Adrenal gland (tissue), 5 donors: ENCODE data around the gene SREBF2.

Source experiments
- POLR2A ChIP-seq, 2 donors: fragments of 450-650 bp; IDR thresholded peaks; one replicate each; pipeline ENCODE4 v1.6.1; 2017; ENCODE audit warnings: antibody characterized with exemption in 2 of 2, mild to moderate bottlenecking in 2 of 2, moderate library complexity in 1 of 2
- TF ChIP-seq, protein P1 (sequence below), 6 experiments: fragments of 450-650 bp in 4 of 6; fragments of 200-600 bp in 2 of 6; sonication (generic) in 1 of 6; IDR thresholded peaks; 1 replicate in 5 of 6; 2 replicates in 1 of 6; pipeline versions ENCODE4 v1.5.1 to v1.8.0; 2016 to 2021; ENCODE audit warnings: antibody characterized with exemption in 6 of 6, mild to moderate bottlenecking in 2 of 6, moderate library complexity in 1 of 6
- donor health status: DM: no; HTN: no; CAD: no.

- TF ChIP-seq, protein P1, sequence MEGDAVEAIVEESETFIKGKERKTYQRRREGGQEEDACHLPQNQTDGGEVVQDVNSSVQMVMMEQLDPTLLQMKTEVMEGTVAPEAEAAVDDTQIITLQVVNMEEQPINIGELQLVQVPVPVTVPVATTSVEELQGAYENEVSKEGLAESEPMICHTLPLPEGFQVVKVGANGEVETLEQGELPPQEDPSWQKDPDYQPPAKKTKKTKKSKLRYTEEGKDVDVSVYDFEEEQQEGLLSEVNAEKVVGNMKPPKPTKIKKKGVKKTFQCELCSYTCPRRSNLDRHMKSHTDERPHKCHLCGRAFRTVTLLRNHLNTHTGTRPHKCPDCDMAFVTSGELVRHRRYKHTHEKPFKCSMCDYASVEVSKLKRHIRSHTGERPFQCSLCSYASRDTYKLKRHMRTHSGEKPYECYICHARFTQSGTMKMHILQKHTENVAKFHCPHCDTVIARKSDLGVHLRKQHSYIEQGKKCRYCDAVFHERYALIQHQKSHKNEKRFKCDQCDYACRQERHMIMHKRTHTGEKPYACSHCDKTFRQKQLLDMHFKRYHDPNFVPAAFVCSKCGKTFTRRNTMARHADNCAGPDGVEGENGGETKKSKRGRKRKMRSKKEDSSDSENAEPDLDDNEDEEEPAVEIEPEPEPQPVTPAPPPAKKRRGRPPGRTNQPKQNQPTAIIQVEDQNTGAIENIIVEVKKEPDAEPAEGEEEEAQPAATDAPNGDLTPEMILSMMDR (IDR thresholded peaks at IDR 0.05) = no peak
- TF ChIP-seq POLR2A (IDR thresholded peaks at IDR 0.05) = peak in 1 of 2 donors; percentile 27
These were observed 14.3 kb upstream of the SREBF2 start for GRCh38 chr22:41818596-41818995.
